Ureter (tissue), 1 donor: Measurements from ENCODE around the gene DNASE2. TPM values are rescaled to one million over a fixed set of nuclear protein-coding genes. Genes with fewer than 3 reads are reported as not detected.

Experiments used
- DNase-seq: peaks from one replicate; pipeline ENCODE4 v3.0.0-alpha.2; 2020; ENCODE audit warnings: low spot score
- total RNA-seq: library from RNA; stranded (reverse); gene quantifications from one replicate; pipeline ENCODE4 v1.2.4, GENCODE V29; 2023
- donor health status: DM: yes; HTN: yes; CAD: no.

The DNASE2 gene
- total RNA-seq, 1 donor from 2014 or later = 42.2 TPM

GRCh38 chr19:12886969-12887747, 5.9 kb upstream of the DNASE2 start, which contains the start of gene KLF1:
KLF1 (minus strand) TSS chr19:12887201; CDS start chr19:12887140, 61 bp downstream.
- DNase-seq = no peak

- DNase-seq = no peak
Observed at GRCh38 chr19:12886651-12886968, 5.4 kb upstream of the DNASE2 start.

GRCh38 chr19:12885749-12886650, 4.8 kb upstream of the DNASE2 start:
- no peak for DNase-seq

- peak; percentile 73 for DNase-seq
Observed at GRCh38 chr19:12884926-12885748, 3.9 kb upstream of the DNASE2 start.

GRCh38 chr19:12884627-12884925, 3.3 kb upstream of the DNASE2 start:
- DNase-seq = no peak

- no peak for DNase-seq
Observed at GRCh38 chr19:12884202-12884601, 3.0 kb upstream of the DNASE2 start.

GRCh38 chr19:12882589-12882988, 1.3 kb upstream of the DNASE2 start:
- DNase-seq = no peak

GRCh38 chr19:12880551-12881171, 588 bp downstream of the DNASE2 start:
- DNase-seq = no peak

- no peak for DNase-seq
Observed at GRCh38 chr19:12875086-12875485, 6.2 kb downstream of the DNASE2 start.

GRCh38 chr19:12873891-12874745, 7.1 kb downstream of the DNASE2 start:
- DNase-seq = no peak

GRCh38 chr19:12872941-12873890, 8.0 kb downstream of the DNASE2 start:
- peak; percentile 64 for DNase-seq

GRCh38 chr19:12872255-12872654, 9.0 kb downstream of the DNASE2 start:
- no peak for DNase-seq

- no peak for DNase-seq
Observed at GRCh38 chr19:12871681-12872080, 9.6 kb downstream of the DNASE2 start.

GRCh38 chr19:12868540-12869112, 12.6 kb downstream of the DNASE2 start:
- DNase-seq = no peak

GRCh38 chr19:12867120-12868099, 13.8 kb downstream of the DNASE2 start:
- peak; percentile 70 for DNase-seq

- no peak for DNase-seq
Observed at GRCh38 chr19:12866416-12867119, 14.7 kb downstream of the DNASE2 start.

GRCh38 chr19:12865746-12866415, 15.4 kb downstream of the DNASE2 start:
- DNase-seq = no peak
